Fibroblast of skin of left quadriceps (primary cell): Measurements from ENCODE around the gene CARD11.

Source experiments
- DNase-seq, 2 experiments: peaks; one replicate each; pipeline ENCODE4 v3.0.0-alpha.2; 2013; ENCODE audit warnings: low read depth in 2 of 2

The CARD11 gene

DNA sequence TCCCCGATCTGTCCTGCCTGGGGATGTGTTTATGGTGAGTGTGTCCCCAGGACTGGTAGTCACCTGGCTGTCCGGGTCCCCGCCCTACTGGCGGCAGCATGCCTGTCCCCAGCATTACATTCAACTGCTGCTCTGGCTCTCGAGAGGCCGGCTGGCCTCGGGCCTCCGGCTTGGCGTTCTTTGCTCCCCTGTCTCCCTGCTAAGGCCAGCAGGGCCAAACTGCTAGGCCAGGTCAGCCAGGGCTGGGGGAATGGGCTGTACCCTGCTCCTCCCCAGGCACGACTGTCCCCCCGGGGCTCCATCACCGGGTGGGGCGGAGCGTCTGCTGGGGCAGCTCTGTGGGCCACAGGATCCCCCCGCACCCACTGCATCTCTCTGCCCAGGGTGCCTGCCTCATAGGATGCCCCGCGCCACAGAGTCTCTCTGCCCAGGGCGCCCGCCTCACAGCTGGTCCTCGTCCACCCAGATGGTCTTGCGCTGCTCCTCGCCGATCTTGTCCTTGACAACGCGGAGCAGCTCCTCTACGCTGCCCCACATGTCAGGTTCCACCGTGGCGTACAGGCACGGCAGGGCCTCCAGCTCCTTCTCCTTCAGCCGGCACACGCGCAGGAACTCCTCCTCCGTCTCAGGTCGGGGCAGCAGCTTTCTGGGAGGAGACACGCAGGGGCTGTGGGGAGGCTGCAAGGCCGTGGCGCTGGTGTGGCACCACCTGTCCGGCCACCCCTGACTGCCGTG is 137.3 kb downstream of the CARD11 start:
- no peak for DNase-seq

- no peak for DNase-seq
These were observed 138.2 kb downstream of the CARD11 start for GRCh38 chr7:2905500-2905899.

- DNase-seq = no peak
These were observed 138.6 kb downstream of the CARD11 start for GRCh38 chr7:2905027-2905426.

DNA sequence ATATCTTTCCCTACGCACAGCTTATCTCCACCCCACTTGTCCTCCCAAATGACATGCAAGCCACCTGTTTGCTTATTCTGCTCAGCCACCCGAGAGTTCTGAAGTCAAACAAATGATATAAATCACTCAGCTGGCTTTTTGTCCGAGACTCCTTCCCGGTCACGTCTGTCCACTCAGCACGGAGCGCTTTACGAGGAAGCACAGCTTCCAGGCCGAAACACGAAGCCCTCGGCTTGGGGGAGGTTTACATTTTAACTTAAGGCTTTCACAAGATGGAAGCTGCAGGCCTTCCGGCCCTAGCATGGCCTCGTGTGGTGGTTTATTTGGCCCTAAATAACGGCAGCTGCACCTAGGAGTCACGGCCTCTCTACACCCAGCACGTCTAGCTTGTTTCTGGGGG is 139.5 kb downstream of the CARD11 start:
- DNase-seq = no peak

GRCh38 chr7:2903682-2904162 is 139.9 kb downstream of the CARD11 start:
- no peak for DNase-seq

DNA sequence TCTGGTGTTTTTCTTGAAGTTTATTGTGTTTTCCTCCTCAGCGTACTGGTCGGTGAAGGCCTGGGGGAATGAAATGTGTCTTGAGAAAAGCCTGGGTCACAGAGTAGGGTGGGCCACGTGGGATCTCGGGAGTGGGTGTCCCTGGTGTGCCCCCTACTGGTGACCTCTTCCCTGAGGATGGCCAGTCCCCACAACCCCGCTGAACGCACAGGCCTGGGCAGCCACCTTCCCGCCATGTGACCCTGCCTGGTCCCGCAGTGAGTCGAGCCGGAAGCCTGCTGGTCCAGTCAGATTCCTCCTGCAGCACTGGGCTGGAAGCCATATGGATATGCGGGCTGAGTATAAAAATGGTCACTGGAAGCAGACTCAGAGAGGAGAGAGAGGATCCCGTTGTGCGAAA is 146.6 kb downstream of the CARD11 start:
- no peak for DNase-seq

- DNase-seq = no peak
These were observed 147.5 kb downstream of the CARD11 start for GRCh38 chr7:2896131-2896530.

GRCh38 chr7:2894118-2894940 is 149.3 kb downstream of the CARD11 start:
- DNase-seq = no peak

DNA sequence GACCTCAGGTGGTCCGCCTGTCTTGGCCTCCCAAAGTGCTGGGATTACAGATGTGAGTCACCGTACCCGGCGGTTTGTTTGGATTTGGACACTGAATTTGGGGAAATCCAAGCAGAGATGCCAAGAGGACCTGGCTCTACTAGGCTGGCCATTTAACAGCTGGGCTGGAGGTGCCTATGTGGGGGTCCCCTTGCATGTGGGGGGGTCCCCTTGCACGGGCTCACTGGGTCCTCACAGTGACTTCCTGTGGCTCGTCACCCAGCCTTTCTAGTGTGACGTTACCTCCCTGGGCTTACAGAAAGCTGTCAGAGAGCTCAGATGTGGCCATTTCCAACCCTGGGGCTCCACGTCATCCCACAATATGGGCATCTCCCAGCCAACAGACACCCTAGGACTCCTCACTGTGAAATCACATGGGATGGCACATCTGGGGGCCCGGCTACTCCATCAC is 150.2 kb downstream of the CARD11 start:
- DNase-seq = no peak

- DNase-seq = no peak
These were observed 151.1 kb downstream of the CARD11 start for GRCh38 chr7:2892549-2892948.

DNA sequence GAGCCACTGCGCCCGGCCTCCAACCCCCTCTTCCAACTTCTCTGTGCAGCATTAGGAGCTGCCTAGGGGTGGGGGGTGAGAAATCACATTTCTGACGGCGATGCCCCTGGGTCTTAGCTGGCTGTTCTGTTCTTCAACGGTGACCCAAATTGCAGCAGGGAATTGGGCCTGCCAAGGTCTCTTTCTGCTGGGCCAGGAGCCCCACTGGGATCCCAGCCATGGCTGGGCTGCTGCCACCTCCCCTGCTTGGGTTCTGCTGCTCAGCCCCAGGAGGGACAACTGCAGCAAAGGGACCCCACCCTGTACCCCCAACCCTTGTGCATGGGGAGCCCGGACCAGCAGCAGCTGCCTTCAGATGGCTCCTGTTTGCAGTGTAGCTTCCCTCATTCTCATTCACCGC is 155.9 kb downstream of the CARD11 start:
- no peak for DNase-seq

DNA sequence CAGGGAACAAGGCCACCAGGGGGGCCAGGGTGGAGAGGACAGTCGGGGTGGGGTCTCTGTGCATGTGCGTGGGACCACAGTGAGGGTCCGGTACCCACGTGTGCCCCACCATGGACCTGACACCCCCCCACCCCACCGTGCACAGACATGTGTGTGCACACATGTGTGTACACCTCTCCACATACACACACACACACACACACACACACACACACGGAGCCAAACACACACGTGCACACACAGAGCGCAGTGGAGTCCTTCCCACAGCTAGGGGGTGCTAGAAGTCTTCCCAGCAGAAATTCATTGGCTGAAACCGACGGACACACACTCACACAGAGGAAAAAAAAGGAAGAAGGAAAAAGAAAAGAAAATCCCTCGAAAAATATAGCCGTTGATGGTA is 156.8 kb downstream of the CARD11 start:
- peak; percentile 47 for DNase-seq

GRCh38 chr7:2886391-2886790 is 157.3 kb downstream of the CARD11 start:
- no peak for DNase-seq

DNA sequence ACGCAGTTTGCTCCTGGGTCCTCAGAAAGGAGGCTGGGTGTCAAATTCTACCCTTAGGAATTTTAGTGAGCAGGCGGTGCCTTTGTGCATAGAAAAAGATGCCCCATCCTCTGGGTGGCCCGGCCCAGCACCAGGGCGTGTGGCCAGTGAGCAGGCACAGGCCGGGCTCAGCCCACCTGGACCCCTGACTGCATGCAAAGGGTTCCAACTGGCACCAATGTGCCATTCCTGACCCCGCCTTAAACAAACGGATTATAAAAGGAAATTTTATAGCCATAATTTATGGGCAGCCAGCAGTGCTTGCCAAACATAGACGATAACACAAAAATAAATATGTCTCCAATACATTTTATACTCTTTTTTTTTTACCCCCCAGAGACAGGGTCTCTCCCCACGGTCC is 159.5 kb downstream of the CARD11 start:
- no peak for DNase-seq

DNA sequence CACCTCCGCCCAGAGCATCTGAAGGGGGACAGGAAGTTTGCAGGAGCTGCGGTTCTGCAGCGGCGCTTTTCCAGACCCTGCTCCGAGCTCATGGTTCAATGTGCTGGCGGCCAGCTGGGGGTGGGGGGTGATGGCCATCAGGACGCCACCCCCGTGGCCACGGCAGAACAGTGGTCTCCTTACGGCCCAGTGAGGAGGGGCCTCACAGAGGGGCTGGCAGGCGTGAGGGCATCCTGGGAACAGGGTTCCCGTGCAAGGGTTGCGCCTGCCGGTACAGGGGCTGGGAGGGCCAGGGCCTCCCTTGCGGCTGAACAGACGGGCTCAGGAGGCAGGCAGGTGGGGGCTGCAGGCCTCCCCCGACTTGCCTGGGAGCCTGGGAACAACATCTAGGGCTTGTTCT is 160.6 kb downstream of the CARD11 start:
- DNase-seq = no peak

DNA sequence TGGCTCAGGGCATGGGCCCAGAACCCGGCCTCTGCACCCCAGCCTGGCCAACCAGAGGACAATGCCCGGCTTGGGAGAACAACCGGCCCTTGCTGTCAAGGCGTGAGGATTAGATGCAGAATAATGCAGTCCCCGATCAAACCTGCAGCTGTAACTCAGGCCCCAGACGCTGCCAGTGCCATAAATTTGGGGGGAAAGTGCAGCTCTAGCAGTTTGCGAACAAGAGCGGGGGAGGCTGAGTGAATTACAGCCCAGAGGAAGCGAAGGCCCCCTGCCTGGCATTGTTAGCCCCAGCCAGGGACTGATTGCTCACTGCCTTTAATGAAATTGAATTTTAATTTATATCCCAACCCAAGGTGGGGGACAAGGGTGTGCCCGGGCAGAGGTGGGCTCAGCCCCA is 161.6 kb downstream of the CARD11 start:
- no peak for DNase-seq

- DNase-seq = no peak
These were observed 162.7 kb downstream of the CARD11 start for GRCh38 chr7:2880874-2881533.

- DNase-seq = no peak
These were observed 163.6 kb downstream of the CARD11 start for GRCh38 chr7:2880051-2880450.

- DNase-seq = no peak
These were observed 164.3 kb downstream of the CARD11 start for GRCh38 chr7:2879354-2879753.

GRCh38 chr7:2878306-2878705 is 165.4 kb downstream of the CARD11 start:
- no peak for DNase-seq

DNA sequence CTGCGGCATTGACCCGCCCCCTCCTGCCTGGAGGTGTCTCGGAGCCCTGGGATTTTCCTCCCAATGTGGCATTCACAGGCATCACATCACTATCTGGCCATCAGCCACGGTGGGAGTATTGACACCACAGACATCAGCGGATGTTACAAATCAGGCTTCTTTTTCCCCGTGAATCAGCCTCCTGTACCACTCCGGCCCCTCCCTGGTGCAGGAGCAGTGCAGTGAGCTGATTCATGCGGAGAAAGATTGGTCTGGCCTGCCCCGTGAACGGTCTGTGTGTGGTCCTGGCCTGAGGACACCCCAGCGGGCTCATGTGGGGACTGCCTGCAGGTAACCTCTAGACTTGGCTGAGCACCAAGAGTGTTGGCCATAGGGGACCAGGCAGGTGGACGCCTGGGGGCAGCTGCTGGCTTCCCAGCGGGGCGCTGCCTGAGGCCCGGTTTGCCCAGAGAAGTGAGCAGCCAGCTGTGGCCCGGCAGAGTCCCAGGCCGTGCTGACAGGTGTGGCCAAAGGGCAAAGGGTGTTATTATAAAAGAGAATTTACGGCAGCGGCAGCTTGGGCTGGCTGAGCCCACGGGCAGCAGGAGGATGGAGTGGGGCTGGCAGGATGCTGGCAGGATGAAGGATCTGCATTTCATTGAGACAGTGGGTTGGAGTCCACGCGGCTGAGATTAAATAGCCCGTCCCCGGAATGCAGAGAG is 167.5 kb downstream of the CARD11 start:
- peak; percentile 50 to 52 for DNase-seq
